Adrenal gland (tissue), 12 donors: ENCODE measurements around the gene EMC7. TPM values are rescaled to one million over a fixed set of nuclear protein-coding genes. Genes with fewer than 3 reads are reported as not detected.
"Not testable (repeated sequence)": the region's sequence is repeated elsewhere in the genome, so short reads cannot be mapped to it uniquely, and the experiment has no call there.

Experiments used
- DNase-seq, 7 donors: peaks; one replicate each; pipeline ENCODE4 v3.0.0-alpha.2; 2019 to 2020
- H3K27ac ChIP-seq, 5 donors: fragments of 200-600 bp; sonication (generic) in 4 of 5; 1 replicate in 3 of 5; 2 replicates in 2 of 5; pipeline versions ENCODE4 v1.5.1 to v1.8.0; 2016 to 2020; ENCODE audit warnings: mild to moderate bottlenecking in 1 of 5
- H3K27me3 ChIP-seq: fragments of 200-600 bp; 2 replicates; pipeline ENCODE4 v1.8.0; 2021
- H3K36me3 ChIP-seq, 2 donors: fragments of 200-600 bp; replicated peaks in 1 of 2; 1 replicate in 1 of 2; 2 replicates in 1 of 2; pipeline versions ENCODE4 v1.5.1 to v1.8.0; 2018 to 2022
- H3K4me1 ChIP-seq, 2 donors: fragments of 200-600 bp; replicated peaks in 1 of 2; 1 replicate in 1 of 2; 2 replicates in 1 of 2; pipeline versions ENCODE4 v1.5.1 to v1.8.0; 2018 to 2021
- H3K4me3 ChIP-seq, 4 donors: fragments of 200-600 bp; sonication (generic) in 3 of 4; one replicate each; pipeline ENCODE4 v1.5.1; 2016 to 2018
- H3K9me3 ChIP-seq, 3 donors: fragments of 200-600 bp; sonication (generic) in 1 of 3; replicated peaks in 1 of 3; 1 replicate in 2 of 3; 2 replicates in 1 of 3; pipeline versions ENCODE4 v1.5.1 to v1.8.0; 2016 to 2021
- CTCF ChIP-seq, 6 experiments: fragments of 450-650 bp in 4 of 6; fragments of 200-600 bp in 2 of 6; sonication (generic) in 1 of 6; IDR thresholded peaks; 1 replicate in 5 of 6; 2 replicates in 1 of 6; pipeline versions ENCODE4 v1.5.1 to v1.8.0; 2016 to 2021; ENCODE audit warnings: antibody characterized with exemption in 6 of 6, mild to moderate bottlenecking in 2 of 6, moderate library complexity in 1 of 6
- POLR2A ChIP-seq, 2 donors: fragments of 450-650 bp; IDR thresholded peaks; one replicate each; pipeline ENCODE4 v1.6.1; 2017; ENCODE audit warnings: antibody characterized with exemption in 2 of 2, mild to moderate bottlenecking in 2 of 2, moderate library complexity in 1 of 2
- WGBS, 4 donors: extraction: QIAGEN DNeasy Blood & Tissue Kit in 2 of 4; methylation state at CpG; one replicate each; pipeline versions ENCODE4 v1.1.5 to v1.1.7; 2013 to 2017; 5-methylcytosine and 5-hydroxymethylcytosine counted together
- intact Hi-C, 2 donors: fragments of 100-400 bp; cut with DNase I; formaldehyde crosslinking; loops; one replicate each; pipeline versions ENCODE4 v1.14.1 to v1.15.0; 2022 to 2023
- polyA plus RNA-seq, 3 donors: library from polyadenylated mRNA; stranded (reverse); fragments of 200-250 nt in 2 of 3; fragments of 350-450 nt in 1 of 3; fragmentation: Illumina TruSeq in 1 of 3; extraction: RNeasy Lipid Tissue Mini Kit (QIAGEN cat#74804) in 1 of 3; gene quantifications; one replicate each; pipeline ENCODE4 v1.2.3, GENCODE V29; 2013 to 2014
- total RNA-seq, 9 donors: library from RNA; depleted of rRNA in 4 of 9; stranded (reverse); fragments of >200 nt in 4 of 9; fragments of 120-200 nt in 1 of 9; fragmentation: NEBNext Ultra II Directional in 1 of 9; extraction: Animal tissue kit (Norgen Biotek cat#: 25700) in 1 of 9; gene quantifications; one replicate each; pipeline versions ENCODE4 v1.1.0 to v1.2.4, GENCODE V29; 2013 to 2023
- donor health status: healthy with polysubstance abuse.
- donor health status: Bipolar disorder and iron deficiency.
- donor health status: DM: yes; HTN: yes; CAD: no.
- donor health status: DM: no; HTN: no; CAD: no.
- donor health status: DM: no; HTN: no; CAD: no.
- donor health status: DM: yes; HTN: yes; CAD: no.

Gene EMC7
- total and polyA plus RNA-seq, 12 donors: 36.4 to 268 (median 88.9) TPM

GRCh38 chr15:34124651-34125050 lies 23.0 kb upstream of the EMC7 start:
- H3K36me3 ChIP-seq: no peaks in the 10 kb centered on the region
- no peak for TF ChIP-seq POLR2A (IDR thresholded peaks at IDR 0.05)
- no peak for TF ChIP-seq CTCF (IDR thresholded peaks at IDR 0.05)
- H3K27ac ChIP-seq: no peak overlapping the region
- H3K4me3 ChIP-seq: no peak overlapping the region
- H3K4me1 ChIP-seq: no peaks in the 10 kb centered on the region
- H3K9me3 ChIP-seq: no peaks in the 10 kb centered on the region
- H3K27me3 ChIP-seq: no peaks in the 10 kb centered on the region
- 66 to 78% (median 76%) methylated on average over 4 of the region's 4 CpGs for WGBS, 4 donors
- DNase-seq: no peak
- intact Hi-C loops: no loop called here

- TF ChIP-seq POLR2A (IDR thresholded peaks at IDR 0.05): no peak
- TF ChIP-seq CTCF (IDR thresholded peaks at IDR 0.05): no peak
- H3K27me3 ChIP-seq: no peaks in the 10 kb centered on the region
- no peak for DNase-seq
- no peaks in the 10 kb centered on the region for H3K9me3 ChIP-seq
- H3K27ac ChIP-seq: no peak overlapping the region
- intact Hi-C loops: no loop called here
- H3K36me3 ChIP-seq: no peaks in the 10 kb centered on the region
- H3K4me3 ChIP-seq: no peak overlapping the region
- 49 to 66% (median 58%) methylated on average over 6 of the region's 6 CpGs for WGBS, 4 donors
- no peaks in the 10 kb centered on the region for H3K4me1 ChIP-seq
These were observed 21.1 kb upstream of the EMC7 start for GRCh38 chr15:34122771-34123183.

- H3K27ac ChIP-seq, H3K36me3 ChIP-seq, H3K9me3 ChIP-seq, DNase-seq, intact Hi-C loops, H3K27me3 ChIP-seq, H3K4me3 ChIP-seq, H3K4me1 ChIP-seq: not testable (repeated sequence)
- 72 to 80% (median 77%) methylated on average over 12 of the region's 12 CpGs for WGBS, 4 donors
These were observed 20.1 kb upstream of the EMC7 start for GRCh38 chr15:34121786-34122185.

GRCh38 chr15:34120420-34120819 lies 18.8 kb upstream of the EMC7 start:
- H3K36me3 ChIP-seq, H3K27ac ChIP-seq, DNase-seq, H3K4me1 ChIP-seq, H3K9me3 ChIP-seq, H3K4me3 ChIP-seq, H3K27me3 ChIP-seq, intact Hi-C loops: not testable (repeated sequence)
- 39 to 61% (median 60%) methylated on average over 2 of the region's 2 CpGs for WGBS, 4 donors

- TF ChIP-seq CTCF (IDR thresholded peaks at IDR 0.05): no peak
- TF ChIP-seq POLR2A (IDR thresholded peaks at IDR 0.05): no peak
- H3K9me3 ChIP-seq: no peaks in the 10 kb centered on the region
These were observed 17.6 kb upstream of the EMC7 start for GRCh38 chr15:34119291-34119690.

More at GRCh38 chr15:34119291-34119690, 17.6 kb upstream of the EMC7 start:
- Histone ChIP-seq H3K4me1 (no peaks in the 10 kb centered on the region), H3K27ac (no peak overlapping the region), H3K36me3 (no peaks in the 10 kb centered on the region), H3K27me3 (no peaks in the 10 kb centered on the region), H3K4me3 (no peak overlapping the region)
- 68 to 73% (median 72%) methylated on average over 4 of the region's 4 CpGs for WGBS, 4 donors
- intact Hi-C loops: no loop called here
- DNase-seq: no peak
